ENCODE data around the gene SUPT3H.

Gene SUPT3H

GRCh38 chr6:44779130-44779826 is 598.5 kb downstream of the SUPT3H start:
- H3K27ac ChIP-seq, result no peak overlapping the region
- TF ChIP-seq, protein P1, sequence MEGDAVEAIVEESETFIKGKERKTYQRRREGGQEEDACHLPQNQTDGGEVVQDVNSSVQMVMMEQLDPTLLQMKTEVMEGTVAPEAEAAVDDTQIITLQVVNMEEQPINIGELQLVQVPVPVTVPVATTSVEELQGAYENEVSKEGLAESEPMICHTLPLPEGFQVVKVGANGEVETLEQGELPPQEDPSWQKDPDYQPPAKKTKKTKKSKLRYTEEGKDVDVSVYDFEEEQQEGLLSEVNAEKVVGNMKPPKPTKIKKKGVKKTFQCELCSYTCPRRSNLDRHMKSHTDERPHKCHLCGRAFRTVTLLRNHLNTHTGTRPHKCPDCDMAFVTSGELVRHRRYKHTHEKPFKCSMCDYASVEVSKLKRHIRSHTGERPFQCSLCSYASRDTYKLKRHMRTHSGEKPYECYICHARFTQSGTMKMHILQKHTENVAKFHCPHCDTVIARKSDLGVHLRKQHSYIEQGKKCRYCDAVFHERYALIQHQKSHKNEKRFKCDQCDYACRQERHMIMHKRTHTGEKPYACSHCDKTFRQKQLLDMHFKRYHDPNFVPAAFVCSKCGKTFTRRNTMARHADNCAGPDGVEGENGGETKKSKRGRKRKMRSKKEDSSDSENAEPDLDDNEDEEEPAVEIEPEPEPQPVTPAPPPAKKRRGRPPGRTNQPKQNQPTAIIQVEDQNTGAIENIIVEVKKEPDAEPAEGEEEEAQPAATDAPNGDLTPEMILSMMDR (conservative IDR thresholded peaks at IDR 0.05), result no peak

Measured in VCaP (cell line).